Fibroblast of gingiva (primary cell): ENCODE measurements around the gene PDXDC1.
"Not testable (repeated sequence)": the region's sequence is repeated elsewhere in the genome, so short reads cannot be mapped to it uniquely, and the experiment has no call there.

Experiments used
- DNase-seq: peaks from one replicate; pipeline ENCODE4 v3.0.0-alpha.2; 2011; ENCODE audit warnings: low read depth

The PDXDC1 gene

DNA sequence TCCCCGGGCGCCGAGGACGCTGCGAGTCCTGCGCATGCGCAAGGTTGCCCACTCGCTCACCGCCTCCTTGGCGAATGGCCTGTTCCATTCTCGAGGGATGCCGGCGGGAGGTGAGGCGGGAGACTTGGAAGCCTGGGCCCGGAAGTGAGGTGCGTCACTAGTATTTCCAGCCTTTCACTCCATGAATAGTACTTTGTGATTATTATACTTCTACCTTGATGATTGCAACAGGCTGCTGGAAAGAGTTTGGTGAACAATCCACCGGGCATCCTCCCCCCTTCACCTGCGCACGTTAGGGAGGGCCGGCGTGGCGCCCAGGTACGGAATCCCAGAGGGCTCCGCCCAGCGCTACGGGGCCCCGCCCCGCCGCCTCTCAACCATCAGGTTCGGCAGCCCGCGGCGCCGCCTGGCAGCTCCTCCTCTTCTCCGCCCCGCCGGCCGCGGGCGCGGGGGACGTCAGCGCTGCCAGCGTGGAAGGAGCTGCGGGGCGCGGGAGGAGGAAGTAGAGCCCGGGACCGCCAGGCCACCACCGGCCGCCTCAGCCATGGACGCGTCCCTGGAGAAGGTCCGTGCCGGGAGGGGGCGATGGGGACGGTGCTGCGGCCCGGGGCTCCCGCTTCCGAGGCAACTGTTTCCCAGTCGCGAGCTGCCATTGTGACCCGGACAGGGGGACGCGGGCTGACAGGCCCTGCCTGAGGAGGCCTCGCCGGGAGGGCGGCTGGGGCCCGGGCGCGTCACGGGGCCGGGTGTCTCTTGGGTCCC lies at the start of gene PDXDC1:
TSS of gene PDXDC1 (plus strand) at position 371 of the 762 bp plus-strand sequence. CDS start at position 545, 174 bp downstream.
- DNase-seq = peak; percentile 80

GRCh38 chr16:14928064-14928714 lies 46.6 kb upstream of the PDXDC1 start:
- DNase-seq = peak; percentile 1

DNA sequence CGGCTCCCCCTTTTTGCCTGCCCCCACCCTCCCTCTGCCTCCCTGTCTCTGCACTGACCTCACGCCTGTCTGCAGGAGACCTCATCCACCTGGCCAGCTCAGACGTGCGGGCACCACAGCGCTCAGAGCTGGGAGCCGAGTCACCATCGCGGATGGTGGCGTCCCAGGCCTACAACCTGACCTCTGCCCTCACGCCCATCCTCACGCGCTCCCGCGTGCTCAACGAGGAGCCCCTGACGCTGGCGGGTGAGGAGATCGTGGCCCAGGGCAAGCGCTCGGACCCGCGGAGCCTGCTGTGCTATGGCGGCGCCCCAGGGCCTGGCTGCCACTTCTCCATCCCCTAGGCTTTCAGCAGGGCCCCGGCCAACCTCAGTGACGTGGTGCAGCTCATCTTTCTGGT lies 45.6 kb upstream of the PDXDC1 start:
- DNase-seq = not testable (repeated sequence)

DNA sequence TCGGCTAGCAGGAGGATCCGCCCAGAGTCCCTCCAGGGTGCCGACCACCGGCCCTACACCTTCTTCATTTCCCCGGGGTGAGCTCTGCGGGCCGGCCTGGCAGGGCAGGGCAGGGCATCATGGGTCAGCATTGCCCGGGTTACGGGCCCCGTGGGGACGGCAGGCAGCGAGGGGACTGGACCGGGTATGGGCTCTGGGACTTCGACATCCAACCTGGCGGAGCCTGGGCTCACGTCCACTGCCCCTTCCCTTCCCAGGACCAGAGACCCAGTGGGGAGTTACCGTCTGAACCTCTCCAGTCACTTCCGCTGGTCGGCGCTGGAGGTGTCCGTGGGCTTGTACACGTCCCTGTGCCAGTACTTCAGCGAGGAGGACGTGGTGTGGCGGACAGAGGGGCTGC lies 44.6 kb upstream of the PDXDC1 start:
- not testable (repeated sequence) for DNase-seq

DNA sequence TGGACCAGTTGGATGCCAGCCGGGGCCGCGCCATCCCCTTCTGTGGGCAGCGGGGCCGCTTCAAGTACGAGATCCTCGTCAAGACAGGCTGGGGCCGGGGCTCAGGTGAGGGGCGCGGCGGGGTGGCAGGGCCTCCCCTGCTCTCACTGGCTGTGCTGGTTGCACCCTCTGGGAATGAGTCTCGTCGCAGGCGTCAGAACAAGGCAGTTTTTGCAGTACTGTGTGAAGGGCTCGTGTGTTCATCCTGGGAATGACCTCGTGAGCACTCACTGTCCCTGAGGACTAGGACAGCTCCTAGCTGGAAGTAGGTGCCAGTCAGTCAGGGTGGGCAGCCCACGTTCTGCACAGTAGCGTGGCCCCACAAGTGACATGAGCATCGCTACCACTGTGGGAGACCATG lies 43.9 kb upstream of the PDXDC1 start:
- DNase-seq = not testable (repeated sequence)

DNA sequence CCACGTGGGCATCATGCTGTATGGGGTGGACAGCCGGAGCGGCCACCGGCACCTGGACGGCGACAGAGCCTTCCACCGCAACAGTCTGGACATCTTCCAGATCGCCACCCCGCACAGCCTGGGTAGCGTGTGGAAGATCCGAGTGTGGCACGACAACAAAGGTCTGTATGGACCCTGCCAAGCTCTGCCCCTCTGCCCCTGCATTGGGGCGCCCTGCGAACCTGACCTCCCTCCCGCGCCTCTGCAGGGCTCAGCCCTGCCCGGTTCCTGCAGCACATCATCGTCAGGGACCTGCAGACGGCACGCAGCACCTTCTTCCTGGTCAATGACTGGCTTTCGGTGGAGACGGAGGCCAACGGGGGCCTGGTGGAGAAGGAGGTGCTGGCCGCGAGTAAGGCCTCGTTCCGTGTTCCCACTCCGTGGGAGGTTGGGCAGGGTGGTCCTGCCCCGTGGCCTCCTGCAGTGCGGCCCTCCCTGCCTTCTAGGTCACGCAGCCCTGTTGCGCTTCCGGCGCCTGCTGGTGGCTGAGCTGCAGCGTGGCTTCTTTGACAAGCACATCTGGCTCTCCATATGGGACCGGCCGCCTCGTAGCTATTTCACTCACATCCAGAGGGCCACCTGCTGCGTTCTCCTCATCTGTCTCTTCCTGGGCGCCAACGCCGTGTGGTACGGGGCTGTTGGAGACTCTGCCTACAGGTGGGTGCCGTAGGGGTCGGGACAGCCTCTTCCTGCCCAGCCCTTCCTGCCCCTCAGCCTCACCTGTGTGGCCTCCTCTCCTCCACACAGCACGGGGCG lies 42.0 kb upstream of the PDXDC1 start:
- DNase-seq = not testable (repeated sequence)

GRCh38 chr16:14937143-14937542 lies 37.7 kb upstream of the PDXDC1 start, which contains the start of gene NPIPA1:
Gene NPIPA1, plus strand, starts transcription at chr16:14937443. Its CDS starts 0 bp downstream, at chr16:14937443.
- not testable (repeated sequence) for DNase-seq

- not testable (repeated sequence) for DNase-seq
Measured at GRCh38 chr16:14937994-14938393, 36.8 kb upstream of the PDXDC1 start.

DNA sequence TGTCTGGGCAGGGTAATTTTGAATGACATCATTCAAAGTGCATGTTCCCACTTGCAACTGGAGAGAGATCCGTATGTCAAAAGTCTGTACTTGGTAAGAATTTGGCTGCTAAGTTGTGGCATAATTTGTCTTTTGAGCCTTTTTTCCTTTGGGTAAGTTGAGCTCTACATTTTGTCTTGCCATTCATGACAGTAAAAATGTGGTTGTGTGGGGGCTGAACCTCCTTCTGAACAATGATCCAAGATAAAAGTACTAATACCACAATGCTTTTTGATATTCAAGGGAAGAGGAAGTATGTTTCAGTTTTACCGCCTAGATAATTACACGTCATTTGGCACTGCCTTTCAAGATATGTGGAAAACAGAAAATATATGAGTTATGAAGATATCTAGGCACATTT lies 32.1 kb upstream of the PDXDC1 start:
- DNase-seq = not testable (repeated sequence)

GRCh38 chr16:14955546-14956231 lies 19.1 kb upstream of the PDXDC1 start:
- DNase-seq = no peak

DNA sequence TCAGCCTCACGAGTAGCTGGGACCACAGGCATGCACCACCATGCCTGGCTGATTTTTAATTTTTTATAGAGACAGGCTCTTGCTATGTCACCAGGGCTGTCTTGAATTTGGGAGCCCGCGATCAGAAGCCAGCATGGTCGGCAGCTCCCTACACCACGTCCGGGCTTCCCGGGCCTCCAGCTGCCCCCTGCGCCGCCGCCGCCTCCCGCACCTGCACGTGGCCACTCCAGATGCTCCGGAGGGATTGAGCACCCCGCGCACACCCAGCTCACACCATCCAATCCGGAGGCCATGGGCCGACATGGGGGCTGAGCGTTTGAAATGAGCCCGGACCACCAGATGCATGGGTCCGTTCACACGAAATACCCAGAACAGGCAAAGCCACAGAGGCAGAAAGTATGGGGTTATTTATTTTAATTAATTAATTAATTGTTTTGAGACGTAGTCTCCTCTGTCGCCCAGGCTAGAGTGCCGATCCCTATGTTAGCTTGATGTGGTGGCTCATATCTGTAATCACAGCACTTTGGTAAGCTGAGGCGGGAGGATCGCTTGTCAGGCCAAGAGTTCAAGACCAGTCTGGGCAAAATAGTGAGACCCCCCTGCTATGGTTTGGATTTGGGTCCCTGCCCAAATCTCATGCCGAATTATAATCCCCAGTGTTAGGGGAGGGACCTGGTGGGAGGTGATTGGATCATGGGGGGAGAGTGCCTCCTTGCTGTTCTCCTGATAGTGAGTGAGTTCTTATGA lies 17.1 kb upstream of the PDXDC1 start:
- no peak for DNase-seq

GRCh38 chr16:14958323-14958600 lies 16.6 kb upstream of the PDXDC1 start:
- no peak for DNase-seq

DNA sequence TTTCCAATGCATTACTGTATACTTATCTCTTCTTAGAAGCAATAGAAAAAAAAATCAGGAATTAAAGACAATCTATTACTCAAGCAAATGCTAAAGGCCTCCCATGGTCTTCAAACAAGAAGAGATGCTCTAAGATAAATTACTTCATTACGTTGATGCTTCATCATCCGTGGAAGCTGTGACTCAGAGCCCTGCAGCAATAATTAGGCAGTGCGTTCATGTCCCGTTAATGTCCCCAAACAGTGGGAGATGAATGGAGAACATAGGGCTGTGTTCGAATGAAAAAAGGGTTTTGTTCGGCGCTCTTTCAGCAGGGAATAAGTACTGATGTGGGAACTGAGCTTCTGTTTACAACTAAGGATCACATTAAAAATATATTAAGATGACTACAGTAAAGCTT lies 15.9 kb upstream of the PDXDC1 start:
- no peak for DNase-seq

DNA sequence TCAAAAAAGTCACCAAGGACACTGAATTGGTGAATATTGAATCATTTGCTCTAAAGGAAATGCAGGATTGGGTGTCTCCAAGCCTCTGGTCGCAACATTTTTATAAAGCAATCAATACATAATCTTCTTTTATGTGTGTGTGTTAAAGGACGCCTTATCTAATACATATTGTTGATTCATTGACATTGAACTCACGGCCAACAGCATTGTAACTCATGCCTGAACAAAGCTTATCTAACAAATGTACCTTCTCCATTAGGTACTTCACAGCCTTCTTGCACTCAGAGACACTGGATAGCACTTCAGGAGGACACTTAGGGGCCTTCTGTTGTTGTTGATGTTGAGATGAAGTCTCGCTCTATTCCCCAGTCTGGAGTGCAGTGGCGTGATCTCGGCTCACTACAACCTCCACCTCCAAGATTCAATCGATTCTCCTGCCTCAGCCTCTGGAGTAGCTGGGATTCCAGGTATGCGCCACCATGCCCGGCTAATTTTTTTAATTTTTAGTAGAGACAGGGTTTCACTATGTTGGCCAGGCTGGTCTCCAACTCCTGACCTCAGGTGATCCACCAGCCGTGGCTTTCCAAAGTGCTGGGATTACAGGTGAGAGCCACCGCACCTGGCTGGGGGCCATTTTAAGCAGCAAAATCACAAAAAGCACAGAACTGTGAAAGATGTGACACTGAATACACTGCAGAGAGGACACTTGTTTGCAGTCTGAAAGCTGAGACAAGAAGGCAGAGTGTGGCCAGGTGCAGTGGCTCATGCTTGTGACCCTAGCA lies 13.2 kb upstream of the PDXDC1 start:
- DNase-seq = no peak

DNA sequence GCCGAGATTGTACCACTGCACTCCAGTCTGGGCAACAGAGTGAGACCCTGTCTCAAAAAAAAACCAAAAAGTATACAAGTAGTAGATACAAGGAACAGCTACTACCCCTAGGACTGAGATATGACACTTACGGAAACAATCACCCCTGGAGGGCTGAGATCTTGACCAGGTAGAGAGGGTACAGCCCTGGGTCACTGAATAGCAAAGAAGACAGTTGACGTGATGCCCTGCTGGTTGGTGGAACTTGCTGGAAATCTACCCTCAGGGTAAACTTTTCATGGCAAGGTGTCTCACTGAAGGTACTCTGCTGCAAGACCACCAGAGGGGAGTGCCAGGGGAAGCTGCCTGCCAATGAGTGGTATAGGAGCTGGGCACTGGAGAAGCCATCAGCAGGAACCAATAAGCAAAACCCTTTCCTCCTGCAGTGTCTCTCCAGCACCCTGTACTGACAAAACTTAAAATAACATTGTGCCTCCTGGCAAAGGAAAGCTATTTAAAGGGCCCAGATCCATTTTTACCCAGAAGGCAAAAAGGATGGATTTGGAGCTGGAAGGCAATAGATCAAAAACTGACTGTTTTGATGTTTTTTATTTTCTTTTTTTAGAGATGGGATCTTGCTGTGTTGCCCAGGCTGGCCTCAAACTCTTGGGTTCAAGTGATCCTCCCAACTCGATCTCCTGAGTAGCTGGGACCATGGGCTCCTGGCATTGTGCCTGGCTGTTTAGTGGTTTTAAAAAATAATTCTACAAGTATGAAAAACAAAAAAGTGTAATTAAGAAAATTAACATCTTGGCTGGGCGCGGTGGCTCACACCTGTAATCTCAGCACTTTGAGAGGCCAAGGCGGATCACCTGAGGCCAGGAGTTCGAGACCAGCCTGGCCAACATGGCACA lies 11.3 kb upstream of the PDXDC1 start:
- no peak for DNase-seq

DNA sequence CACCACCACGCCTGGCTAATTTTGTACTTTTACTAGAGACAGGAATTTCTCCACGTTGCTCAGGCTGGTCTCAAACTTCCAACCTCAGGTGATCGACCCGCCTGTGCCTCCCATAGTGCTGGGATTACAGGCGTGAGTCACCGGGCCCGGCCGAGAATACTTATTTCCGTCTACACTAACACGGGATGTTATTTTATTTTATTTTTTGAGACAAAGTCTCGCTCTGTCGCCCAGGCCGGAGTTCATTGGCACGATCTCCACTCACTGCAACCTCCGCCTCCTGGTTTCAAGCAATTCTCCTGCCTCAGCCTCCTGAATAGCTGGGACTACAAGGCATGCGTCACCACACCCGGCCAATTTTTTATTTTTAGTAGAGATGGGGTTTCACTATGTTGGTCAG lies 9.5 kb upstream of the PDXDC1 start:
- DNase-seq = no peak

- DNase-seq = not testable (repeated sequence)
Measured at GRCh38 chr16:14969795-14970194, 5.0 kb upstream of the PDXDC1 start.

- DNase-seq = not testable (repeated sequence)
Measured at GRCh38 chr16:14971621-14972228, 3.1 kb upstream of the PDXDC1 start.

DNA sequence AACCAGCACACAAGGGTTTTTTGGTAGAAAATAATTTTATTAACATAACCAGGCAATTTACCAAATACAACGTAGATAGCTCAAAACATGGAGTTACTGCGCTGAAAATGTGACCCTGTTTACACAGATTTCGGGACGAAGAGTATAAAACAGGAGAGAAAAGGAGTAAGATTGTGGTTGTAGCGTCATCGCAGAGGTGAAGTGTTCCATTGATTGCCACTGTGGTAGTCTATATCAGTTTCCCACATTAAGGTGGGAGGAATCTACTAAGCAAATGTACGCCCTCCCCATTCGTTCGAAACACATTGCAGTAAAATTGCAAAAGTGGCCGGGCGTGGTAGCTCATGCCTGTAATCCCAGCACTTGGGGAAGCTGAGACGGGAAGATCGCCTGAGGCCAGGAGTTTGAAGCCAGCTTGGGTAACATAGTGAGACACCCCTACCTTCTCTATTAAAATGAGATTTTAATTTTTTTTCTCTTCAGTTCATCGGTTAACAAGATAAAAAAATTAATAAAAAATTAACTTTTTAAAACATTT lies 972 bp upstream of the PDXDC1 start:
- DNase-seq = not testable (repeated sequence)
